HepG2 (cell line): ENCODE measurements around the gene C14orf119. TPM values are rescaled to one million over a fixed set of nuclear protein-coding genes. Genes with fewer than 3 reads are reported as not detected.

ENCODE experiments used
- AGO1 ChIP-seq: fragments of 200-400 bp; formaldehyde crosslinking; IDR thresholded peaks from 2 replicates; pipeline ENCODE4 v1.6.1; 2017; ENCODE audit warnings: mild to moderate bottlenecking, low read depth, low read length, moderate library complexity; ENCODE audit not compliant: poor library complexity, severe bottlenecking
- FLYWCH1 ChIP-seq: sonication (generic); formaldehyde crosslinking; IDR thresholded peaks from 2 replicates; pipeline ENCODE4 v1.8.1; 2023; ENCODE audit warnings: mild to moderate bottlenecking, missing genetic modification reagents
- FOXK1 ChIP-seq: sonication (generic); formaldehyde crosslinking; IDR thresholded peaks from 2 replicates; pipeline ENCODE4 v1.4.0; 2020; ENCODE audit warnings: low read depth, missing genetic modification reagents, borderline replicate concordance
- GTF2F1 ChIP-seq: fragments of 150-350 bp; IDR thresholded peaks from 2 replicates; pipeline ENCODE4 v1.6.1; 2014; ENCODE audit warnings: low read length
- KLF15 ChIP-seq: sonication (generic); formaldehyde crosslinking; IDR thresholded peaks from 2 replicates; pipeline ENCODE4 v1.8.1; 2023; ENCODE audit warnings: borderline replicate concordance, mild to moderate bottlenecking, inconsistent platforms, missing genetic modification reagents, mixed read lengths
- MYNN ChIP-seq: sonication (generic); formaldehyde crosslinking; IDR thresholded peaks from 2 replicates; pipeline ENCODE4 v1.4.0; 2020; ENCODE audit warnings: mild to moderate bottlenecking, low read depth, missing genetic modification reagents
- RAD51 ChIP-seq: fragments of 450-650 bp; IDR thresholded peaks from 2 replicates; pipeline ENCODE4 v1.6.1; 2016; ENCODE audit warnings: borderline replicate concordance
- RBM39 ChIP-seq: fragments of 200-400 bp; formaldehyde crosslinking; IDR thresholded peaks from one replicate; pipeline ENCODE4 v1.6.1; 2018; ENCODE audit warnings: antibody characterized with exemption, mild to moderate bottlenecking, low read depth, low read length; ENCODE audit not compliant: poor library complexity, severe bottlenecking
- SNRNP70 ChIP-seq: fragments of 200-400 bp; formaldehyde crosslinking; IDR thresholded peaks from 2 replicates; pipeline ENCODE4 v1.6.1; 2017; ENCODE audit warnings: mild to moderate bottlenecking, low read depth, low read length, moderate library complexity
- SRSF9 ChIP-seq: fragments of 200-400 bp; formaldehyde crosslinking; IDR thresholded peaks from 2 replicates; pipeline ENCODE4 v1.6.1; 2018; ENCODE audit warnings: borderline replicate concordance, mild to moderate bottlenecking, low read depth, low read length; ENCODE audit not compliant: insufficient read depth, poor library complexity, severe bottlenecking
- TGIF2 ChIP-seq: IDR thresholded peaks from 2 replicates; pipeline ENCODE4 v1.6.1; 2016; ENCODE audit warnings: control low read depth, missing compliant biosample characterization
- THYN1 ChIP-seq: sonication (generic); formaldehyde crosslinking; IDR thresholded peaks from 2 replicates; pipeline ENCODE4 v1.8.1; 2023; ENCODE audit warnings: low read depth, mild to moderate bottlenecking, moderate library complexity, missing genetic modification reagents, borderline replicate concordance
- ZFY ChIP-seq: sonication (generic); formaldehyde crosslinking; IDR thresholded peaks from 2 replicates; pipeline ENCODE4 v1.4.0; 2020; ENCODE audit warnings: missing genetic modification reagents
- ZNF607 ChIP-seq: sonication (generic); formaldehyde crosslinking; IDR thresholded peaks from 2 replicates; pipeline ENCODE4 v1.5.1; 2020; ENCODE audit warnings: missing genetic modification reagents, mild to moderate bottlenecking, borderline replicate concordance
- polyA plus RNA-seq, 8 experiments: library from polyadenylated mRNA; depleted of rRNA in 3 of 8; stranded (reverse) in 7 of 8; unstranded in 1 of 8; fragments of >200 nt; fragmentation: Illumina TruSeq in 4 of 8; extraction: Trizol in 4 of 8; gene quantifications; 2 replicates each; pipeline versions ENCODE4 v1.2.1 to v1.2.3, GENCODE V29; 2011 to 2016; ENCODE audit warnings: low read depth in 4 of 8, missing spikeins in 1 of 8, mixed read lengths in 1 of 8; ENCODE audit not compliant: insufficient read depth in 1 of 8
- total RNA-seq, 5 experiments: library from RNA; depleted of rRNA; stranded (reverse); fragments of >200 nt; fragmentation: Illumina TruSeq; extraction: Trizol; gene quantifications; 2 replicates each; pipeline ENCODE4 v1.2.3, GENCODE V29; 2016; ENCODE audit warnings: low read depth in 1 of 5
- TF ChIP-seq, protein P1 (sequence below): sonication (generic); formaldehyde crosslinking; IDR thresholded peaks from 2 replicates; pipeline ENCODE4 v1.4.0; 2020; ENCODE audit warnings: low read depth, mild to moderate bottlenecking, missing genetic modification reagents
- TF ChIP-seq, protein P2 (sequence below): sonication (generic); formaldehyde crosslinking; conservative IDR thresholded peaks from 2 replicates; pipeline ENCODE4 v1.8.1; 2023; ENCODE audit warnings: missing genetic modification reagents
- TF ChIP-seq, protein P3 (sequence below): sonication (generic); formaldehyde crosslinking; IDR thresholded peaks from 2 replicates; pipeline ENCODE4 v1.5.1; 2020; ENCODE audit warnings: mild to moderate bottlenecking, missing genetic modification reagents, moderate library complexity
- TF ChIP-seq, protein P4 (sequence below): IDR thresholded peaks from 2 replicates; pipeline ENCODE4 v1.6.1; 2018; ENCODE audit warnings: missing genetic modification reagents
- TF ChIP-seq, protein P5 (sequence below): sonication (generic); formaldehyde crosslinking; IDR thresholded peaks from 2 replicates; pipeline ENCODE4 v1.8.0; 2022; ENCODE audit warnings: missing genetic modification reagents, mild to moderate bottlenecking, moderate library complexity, borderline replicate concordance
- TF ChIP-seq, protein P6 (sequence below): sonication (generic); formaldehyde crosslinking; IDR thresholded peaks from 2 replicates; pipeline ENCODE4 v1.5.1; 2020; ENCODE audit warnings: missing genetic modification reagents, mild to moderate bottlenecking, borderline replicate concordance

C14orf119 gene
- total and polyA plus RNA-seq, 2 of the 13 experiments (the other 11 are each of a cell fraction or from before 2014, with no cell fraction given), result 117 to 206 TPM

GRCh38 chr14:23055621-23056144 is 39.6 kb upstream of the C14orf119 start (continued):
- no peak for TF ChIP-seq ZFY (CRISPR knock-in tag)
- no peak for TF ChIP-seq FLYWCH1
- TF ChIP-seq, protein P1, sequence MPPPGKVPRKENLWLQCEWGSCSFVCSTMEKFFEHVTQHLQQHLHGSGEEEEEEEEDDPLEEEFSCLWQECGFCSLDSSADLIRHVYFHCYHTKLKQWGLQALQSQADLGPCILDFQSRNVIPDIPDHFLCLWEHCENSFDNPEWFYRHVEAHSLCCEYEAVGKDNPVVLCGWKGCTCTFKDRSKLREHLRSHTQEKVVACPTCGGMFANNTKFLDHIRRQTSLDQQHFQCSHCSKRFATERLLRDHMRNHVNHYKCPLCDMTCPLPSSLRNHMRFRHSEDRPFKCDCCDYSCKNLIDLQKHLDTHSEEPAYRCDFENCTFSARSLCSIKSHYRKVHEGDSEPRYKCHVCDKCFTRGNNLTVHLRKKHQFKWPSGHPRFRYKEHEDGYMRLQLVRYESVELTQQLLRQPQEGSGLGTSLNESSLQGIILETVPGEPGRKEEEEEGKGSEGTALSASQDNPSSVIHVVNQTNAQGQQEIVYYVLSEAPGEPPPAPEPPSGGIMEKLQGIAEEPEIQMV (CRISPR knock-in tag), result no peak
- TF ChIP-seq, protein P2, sequence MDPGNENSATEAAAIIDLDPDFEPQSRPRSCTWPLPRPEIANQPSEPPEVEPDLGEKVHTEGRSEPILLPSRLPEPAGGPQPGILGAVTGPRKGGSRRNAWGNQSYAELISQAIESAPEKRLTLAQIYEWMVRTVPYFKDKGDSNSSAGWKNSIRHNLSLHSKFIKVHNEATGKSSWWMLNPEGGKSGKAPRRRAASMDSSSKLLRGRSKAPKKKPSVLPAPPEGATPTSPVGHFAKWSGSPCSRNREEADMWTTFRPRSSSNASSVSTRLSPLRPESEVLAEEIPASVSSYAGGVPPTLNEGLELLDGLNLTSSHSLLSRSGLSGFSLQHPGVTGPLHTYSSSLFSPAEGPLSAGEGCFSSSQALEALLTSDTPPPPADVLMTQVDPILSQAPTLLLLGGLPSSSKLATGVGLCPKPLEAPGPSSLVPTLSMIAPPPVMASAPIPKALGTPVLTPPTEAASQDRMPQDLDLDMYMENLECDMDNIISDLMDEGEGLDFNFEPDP (CRISPR knock-in tag), result no peak
- TF ChIP-seq FOXK1, result no peak
- TF ChIP-seq ZNF607 (CRISPR knock-in tag), result no peak
- TF ChIP-seq, protein P3, sequence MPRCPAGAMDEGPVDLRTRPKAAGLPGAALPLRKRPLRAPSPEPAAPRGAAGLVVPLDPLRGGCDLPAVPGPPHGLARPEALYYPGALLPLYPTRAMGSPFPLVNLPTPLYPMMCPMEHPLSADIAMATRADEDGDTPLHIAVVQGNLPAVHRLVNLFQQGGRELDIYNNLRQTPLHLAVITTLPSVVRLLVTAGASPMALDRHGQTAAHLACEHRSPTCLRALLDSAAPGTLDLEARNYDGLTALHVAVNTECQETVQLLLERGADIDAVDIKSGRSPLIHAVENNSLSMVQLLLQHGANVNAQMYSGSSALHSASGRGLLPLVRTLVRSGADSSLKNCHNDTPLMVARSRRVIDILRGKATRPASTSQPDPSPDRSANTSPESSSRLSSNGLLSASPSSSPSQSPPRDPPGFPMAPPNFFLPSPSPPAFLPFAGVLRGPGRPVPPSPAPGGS, result 0 out of 2 replicates have a peak, but pooled peaks have one; percentile 25
- no peak for TF ChIP-seq THYN1 (CRISPR knock-in tag)
- no peak for TF ChIP-seq RAD51
- no peak for TF ChIP-seq KLF15 (CRISPR knock-in tag)
- no peak for TF ChIP-seq AGO1
- no peak for TF ChIP-seq TGIF2 (CRISPR knock-in tag)
- no peak for TF ChIP-seq GTF2F1
- no peak for TF ChIP-seq SRSF9
- TF ChIP-seq, protein P4, sequence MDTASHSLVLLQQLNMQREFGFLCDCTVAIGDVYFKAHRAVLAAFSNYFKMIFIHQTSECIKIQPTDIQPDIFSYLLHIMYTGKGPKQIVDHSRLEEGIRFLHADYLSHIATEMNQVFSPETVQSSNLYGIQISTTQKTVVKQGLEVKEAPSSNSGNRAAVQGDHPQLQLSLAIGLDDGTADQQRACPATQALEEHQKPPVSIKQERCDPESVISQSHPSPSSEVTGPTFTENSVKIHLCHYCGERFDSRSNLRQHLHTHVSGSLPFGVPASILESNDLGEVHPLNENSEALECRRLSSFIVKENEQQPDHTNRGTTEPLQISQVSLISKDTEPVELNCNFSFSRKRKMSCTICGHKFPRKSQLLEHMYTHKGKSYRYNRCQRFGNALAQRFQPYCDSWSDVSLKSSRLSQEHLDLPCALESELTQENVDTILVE (CRISPR knock-in tag), result no peak
- no peak for TF ChIP-seq SNRNP70
- TF ChIP-seq, protein P5, sequence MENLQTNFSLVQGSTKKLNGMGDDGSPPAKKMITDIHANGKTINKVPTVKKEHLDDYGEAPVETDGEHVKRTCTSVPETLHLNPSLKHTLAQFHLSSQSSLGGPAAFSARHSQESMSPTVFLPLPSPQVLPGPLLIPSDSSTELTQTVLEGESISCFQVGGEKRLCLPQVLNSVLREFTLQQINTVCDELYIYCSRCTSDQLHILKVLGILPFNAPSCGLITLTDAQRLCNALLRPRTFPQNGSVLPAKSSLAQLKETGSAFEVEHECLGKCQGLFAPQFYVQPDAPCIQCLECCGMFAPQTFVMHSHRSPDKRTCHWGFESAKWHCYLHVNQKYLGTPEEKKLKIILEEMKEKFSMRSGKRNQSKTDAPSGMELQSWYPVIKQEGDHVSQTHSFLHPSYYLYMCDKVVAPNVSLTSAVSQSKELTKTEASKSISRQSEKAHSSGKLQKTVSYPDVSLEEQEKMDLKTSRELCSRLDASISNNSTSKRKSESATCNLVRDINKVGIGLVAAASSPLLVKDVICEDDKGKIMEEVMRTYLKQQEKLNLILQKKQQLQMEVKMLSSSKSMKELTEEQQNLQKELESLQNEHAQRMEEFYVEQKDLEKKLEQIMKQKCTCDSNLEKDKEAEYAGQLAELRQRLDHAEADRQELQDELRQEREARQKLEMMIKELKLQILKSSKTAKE (CRISPR knock-in tag), result no peak
- TF ChIP-seq RBM39, result no peak
- no peak for TF ChIP-seq MYNN (CRISPR knock-in tag)
- TF ChIP-seq, protein P6, sequence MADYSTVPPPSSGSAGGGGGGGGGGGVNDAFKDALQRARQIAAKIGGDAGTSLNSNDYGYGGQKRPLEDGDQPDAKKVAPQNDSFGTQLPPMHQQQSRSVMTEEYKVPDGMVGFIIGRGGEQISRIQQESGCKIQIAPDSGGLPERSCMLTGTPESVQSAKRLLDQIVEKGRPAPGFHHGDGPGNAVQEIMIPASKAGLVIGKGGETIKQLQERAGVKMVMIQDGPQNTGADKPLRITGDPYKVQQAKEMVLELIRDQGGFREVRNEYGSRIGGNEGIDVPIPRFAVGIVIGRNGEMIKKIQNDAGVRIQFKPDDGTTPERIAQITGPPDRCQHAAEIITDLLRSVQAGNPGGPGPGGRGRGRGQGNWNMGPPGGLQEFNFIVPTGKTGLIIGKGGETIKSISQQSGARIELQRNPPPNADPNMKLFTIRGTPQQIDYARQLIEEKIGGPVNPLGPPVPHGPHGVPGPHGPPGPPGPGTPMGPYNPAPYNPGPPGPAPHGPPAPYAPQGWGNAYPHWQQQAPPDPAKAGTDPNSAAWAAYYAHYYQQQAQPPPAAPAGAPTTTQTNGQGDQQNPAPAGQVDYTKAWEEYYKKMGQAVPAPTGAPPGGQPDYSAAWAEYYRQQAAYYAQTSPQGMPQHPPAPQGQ (CRISPR knock-in tag), result no peak
